NCI-H345 treated with DMSO at 0.1 percent for 48 hours (cell line): Measurements from ENCODE around the gene ASTN2.

Experiments used
- DNase-seq: peaks from one replicate; lab custom pipeline; 2025; ENCODE audit not compliant: unreplicated experiment; lab: John Stamatoyannopoulos, UW

The ASTN2 gene

GRCh38 chr9:117368684-117369230 lies 46.1 kb downstream of the ASTN2 start:
- DNase-seq = no peak

GRCh38 chr9:117365438-117365837 lies 49.4 kb downstream of the ASTN2 start:
- peak; percentile 29 for DNase-seq

- DNase-seq = no peak
These were observed 51.9 kb downstream of the ASTN2 start for GRCh38 chr9:117363006-117363405.

- DNase-seq = no peak
These were observed 54.9 kb downstream of the ASTN2 start for GRCh38 chr9:117359910-117360309.

- no peak for DNase-seq
These were observed 59.3 kb downstream of the ASTN2 start for GRCh38 chr9:117355542-117355941.

- no peak for DNase-seq
These were observed 59.9 kb downstream of the ASTN2 start for GRCh38 chr9:117354997-117355396.

- DNase-seq = no peak
These were observed 60.5 kb downstream of the ASTN2 start for GRCh38 chr9:117354244-117354847.

- DNase-seq = no peak
These were observed 69.8 kb downstream of the ASTN2 start for GRCh38 chr9:117344892-117345660.

- DNase-seq = no peak
These were observed 71.4 kb downstream of the ASTN2 start for GRCh38 chr9:117343427-117343826.

GRCh38 chr9:117341151-117341550 lies 73.7 kb downstream of the ASTN2 start:
- no peak for DNase-seq

- no peak for DNase-seq
These were observed 74.4 kb downstream of the ASTN2 start for GRCh38 chr9:117340422-117340821.

GRCh38 chr9:117335837-117336433 lies 78.9 kb downstream of the ASTN2 start:
- no peak for DNase-seq

- DNase-seq = no peak
These were observed 80.8 kb downstream of the ASTN2 start for GRCh38 chr9:117334101-117334500.

GRCh38 chr9:117325831-117326230 lies 89.0 kb downstream of the ASTN2 start:
- no peak for DNase-seq

GRCh38 chr9:117325110-117325731 lies 89.6 kb downstream of the ASTN2 start:
- no peak for DNase-seq

- DNase-seq = no peak
These were observed 91.5 kb downstream of the ASTN2 start for GRCh38 chr9:117323390-117323789.

- no peak for DNase-seq
These were observed 97.7 kb downstream of the ASTN2 start for GRCh38 chr9:117317192-117317591.

- no peak for DNase-seq
These were observed 99.6 kb downstream of the ASTN2 start for GRCh38 chr9:117315236-117315635.

GRCh38 chr9:117313989-117314388 lies 100.9 kb downstream of the ASTN2 start:
- DNase-seq = no peak

GRCh38 chr9:117307701-117308100 lies 107.2 kb downstream of the ASTN2 start:
- no peak for DNase-seq

- no peak for DNase-seq
These were observed 108.8 kb downstream of the ASTN2 start for GRCh38 chr9:117306032-117306431.

- no peak for DNase-seq
These were observed 109.4 kb downstream of the ASTN2 start for GRCh38 chr9:117305454-117305853.
